Uterus (tissue), 2 donors: ENCODE measurements around the gene COL4A6.

Experiments used
- POLR2A ChIP-seq, 2 donors: fragments of 450-650 bp; IDR thresholded peaks; one replicate each; pipeline ENCODE4 v1.6.1; 2016; ENCODE audit warnings: antibody characterized with exemption in 2 of 2, mild to moderate bottlenecking in 1 of 2, moderate library complexity in 1 of 2
- TF ChIP-seq, protein P1 (sequence below), 4 experiments: fragments of 200-600 bp in 2 of 4; fragments of 450-650 bp in 2 of 4; sonication (generic) in 2 of 4; IDR thresholded peaks; one replicate each; pipeline ENCODE4 v1.5.1; 2016 to 2019; ENCODE audit warnings: antibody characterized with exemption in 4 of 4, mild to moderate bottlenecking in 2 of 4, moderate library complexity in 1 of 4

DNA sequence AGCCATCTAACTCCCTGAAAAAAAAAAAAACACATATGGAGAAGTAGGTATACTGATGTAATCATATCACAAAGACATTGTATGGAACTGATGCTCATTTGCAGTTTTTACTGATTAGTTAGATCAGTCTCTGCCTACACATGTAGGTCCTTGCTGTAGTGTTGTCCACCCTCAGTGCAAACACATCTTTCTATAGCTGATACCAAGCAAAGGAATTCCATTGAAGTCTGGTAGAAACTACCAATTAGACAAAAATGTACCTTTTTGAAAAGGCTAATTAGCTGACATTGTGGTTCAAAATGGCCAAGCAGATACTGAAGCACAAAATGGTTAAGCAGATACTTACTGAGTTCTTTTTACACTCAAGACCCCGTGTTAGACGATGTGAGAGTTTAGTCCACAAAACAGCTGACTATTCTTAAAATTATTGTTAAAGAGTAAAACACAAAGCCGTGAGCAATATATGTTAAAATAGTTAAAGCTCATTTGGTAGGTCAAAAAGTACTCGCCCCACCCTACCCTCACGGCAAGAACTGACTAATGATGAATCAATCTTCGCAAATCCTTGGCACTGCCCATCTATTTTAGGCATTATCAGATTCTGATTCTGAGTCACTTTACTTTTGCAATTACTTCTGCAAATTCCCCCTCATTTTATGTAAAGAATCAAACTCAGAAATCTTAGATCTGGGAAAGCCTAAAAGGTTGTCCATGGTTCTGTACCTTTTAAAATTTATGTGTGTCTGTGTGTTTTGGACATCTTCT lies 40.4 kb downstream of the COL4A6 start:
- TF ChIP-seq, protein P1, sequence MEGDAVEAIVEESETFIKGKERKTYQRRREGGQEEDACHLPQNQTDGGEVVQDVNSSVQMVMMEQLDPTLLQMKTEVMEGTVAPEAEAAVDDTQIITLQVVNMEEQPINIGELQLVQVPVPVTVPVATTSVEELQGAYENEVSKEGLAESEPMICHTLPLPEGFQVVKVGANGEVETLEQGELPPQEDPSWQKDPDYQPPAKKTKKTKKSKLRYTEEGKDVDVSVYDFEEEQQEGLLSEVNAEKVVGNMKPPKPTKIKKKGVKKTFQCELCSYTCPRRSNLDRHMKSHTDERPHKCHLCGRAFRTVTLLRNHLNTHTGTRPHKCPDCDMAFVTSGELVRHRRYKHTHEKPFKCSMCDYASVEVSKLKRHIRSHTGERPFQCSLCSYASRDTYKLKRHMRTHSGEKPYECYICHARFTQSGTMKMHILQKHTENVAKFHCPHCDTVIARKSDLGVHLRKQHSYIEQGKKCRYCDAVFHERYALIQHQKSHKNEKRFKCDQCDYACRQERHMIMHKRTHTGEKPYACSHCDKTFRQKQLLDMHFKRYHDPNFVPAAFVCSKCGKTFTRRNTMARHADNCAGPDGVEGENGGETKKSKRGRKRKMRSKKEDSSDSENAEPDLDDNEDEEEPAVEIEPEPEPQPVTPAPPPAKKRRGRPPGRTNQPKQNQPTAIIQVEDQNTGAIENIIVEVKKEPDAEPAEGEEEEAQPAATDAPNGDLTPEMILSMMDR (IDR thresholded peaks at IDR 0.05), result no peak
- no peak for TF ChIP-seq POLR2A (IDR thresholded peaks at IDR 0.05)
